Activated T-cell treated with anti-CD3 and anti-CD28 coated beads for 1 hour (primary cell): ENCODE measurements around the gene SIRT6.
"Not testable (repeated sequence)": the region's sequence is repeated elsewhere in the genome, so short reads cannot be mapped to it uniquely, and the experiment has no call there.

Source experiments
- DNase-seq: peaks from one replicate; pipeline ENCODE4 v3.0.0-alpha.2; 2020; ENCODE audit warnings: low read depth

The SIRT6 gene

DNA sequence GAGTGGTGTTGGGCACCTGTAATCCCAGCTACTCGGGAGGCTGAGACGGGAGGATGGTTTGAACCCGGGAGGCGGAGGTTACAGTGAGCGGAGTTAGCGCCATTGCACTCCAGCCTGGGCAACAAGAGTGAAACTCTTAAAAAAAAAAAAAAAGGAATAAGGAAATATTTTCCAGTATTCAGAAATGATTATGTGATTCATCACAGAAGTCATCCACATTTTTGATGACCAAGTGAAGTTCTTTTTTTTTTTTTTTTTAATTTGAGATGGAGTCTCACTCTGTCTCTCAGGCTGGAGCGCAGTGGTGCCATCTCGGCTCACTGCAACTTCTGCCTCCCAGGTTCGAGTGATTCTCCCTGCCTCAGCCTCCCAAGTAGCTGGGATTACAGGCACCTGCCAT, 47.0 kb downstream of the SIRT6 start:
- not testable (repeated sequence) for DNase-seq

DNA sequence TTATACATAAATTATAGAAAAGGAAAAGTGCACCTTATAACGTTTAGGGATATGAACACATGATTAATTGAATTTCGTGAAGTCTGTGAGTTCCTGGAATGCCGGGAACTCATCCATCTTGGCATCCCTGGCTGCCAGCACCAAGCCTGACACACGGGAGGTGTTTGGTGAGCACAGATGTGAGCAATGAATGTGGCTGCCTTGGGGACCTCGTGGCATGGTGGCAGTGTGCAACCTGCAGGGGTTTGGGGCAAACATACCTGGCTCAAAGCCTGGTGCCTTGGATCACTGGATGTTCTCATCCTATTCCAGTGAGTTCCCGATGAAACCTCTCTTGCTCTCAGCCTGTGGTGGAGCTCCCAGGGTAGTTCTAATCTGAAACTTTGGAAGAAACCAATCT, 48.0 kb downstream of the SIRT6 start:
- DNase-seq, result no peak

DNA sequence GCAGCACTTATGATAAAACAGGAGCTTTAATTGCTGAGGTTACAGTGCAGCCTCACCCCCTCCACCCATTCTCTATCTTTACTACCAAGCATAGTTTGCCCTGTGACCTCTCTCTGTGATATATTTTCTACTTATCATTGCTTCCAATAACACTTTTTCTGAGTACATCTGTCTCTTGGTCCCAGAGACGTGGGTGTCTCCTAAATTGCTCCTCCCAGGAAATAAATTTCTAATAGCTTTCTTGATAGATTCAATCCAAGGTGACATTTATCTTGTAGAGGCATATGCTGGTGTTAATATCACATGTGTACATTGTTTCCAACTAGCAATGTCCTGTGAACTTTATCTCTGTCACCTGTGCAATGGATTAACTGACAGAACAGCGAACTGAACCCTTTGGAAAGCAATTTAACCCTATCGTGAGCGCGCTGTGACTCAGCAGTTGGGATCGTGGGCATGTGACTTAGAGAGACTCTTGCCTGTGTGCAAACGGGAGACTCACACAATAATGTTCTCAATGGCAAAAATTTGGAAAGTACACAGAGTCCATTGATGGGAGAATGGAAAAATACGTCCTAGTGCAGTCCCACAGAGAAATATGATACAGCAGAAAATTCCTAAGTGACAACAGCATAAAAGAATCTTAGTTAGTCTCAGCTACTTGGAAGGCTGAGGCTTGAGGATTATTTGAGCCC, 51.5 kb downstream of the SIRT6 start:
- DNase-seq, result no peak

DNA sequence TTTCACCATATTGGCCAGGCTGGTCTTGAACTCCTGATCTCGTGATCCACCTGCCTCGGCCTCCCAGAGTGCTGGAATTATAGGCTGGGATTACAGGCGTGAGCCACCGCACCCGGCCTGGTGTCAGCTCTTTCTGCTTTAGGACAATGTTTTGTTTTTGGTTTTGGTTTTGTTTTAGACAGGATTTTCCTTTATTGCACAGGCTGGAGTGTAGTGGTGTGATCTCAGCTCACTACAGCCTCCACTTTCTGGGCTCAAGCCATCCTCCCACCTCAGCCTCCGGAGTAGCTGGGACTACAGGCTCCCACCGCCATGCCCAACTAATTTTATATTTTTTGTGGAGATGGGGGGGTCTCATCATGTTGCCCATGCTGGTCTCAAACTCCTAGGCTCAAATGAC, 53.3 kb downstream of the SIRT6 start:
- DNase-seq, result not testable (repeated sequence)

DNA sequence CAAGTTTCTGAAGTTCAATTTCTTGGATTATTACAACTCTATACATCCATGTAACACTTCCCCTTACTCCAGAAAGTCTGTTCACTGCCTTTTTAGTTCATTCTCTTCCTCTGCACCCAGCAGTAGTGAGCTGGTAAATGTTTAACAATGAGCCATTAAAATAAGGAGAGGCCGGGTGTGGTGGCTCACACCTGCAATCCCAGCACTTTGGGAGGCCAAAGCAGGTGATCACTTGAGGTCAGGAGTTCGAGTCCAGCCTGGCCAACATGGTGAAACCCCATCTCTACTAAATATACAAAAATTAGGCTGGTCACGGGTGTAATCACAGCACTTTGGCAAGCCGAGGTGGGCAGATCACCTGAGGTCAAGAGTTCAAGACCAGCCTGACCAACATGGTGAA, 55.0 kb downstream of the SIRT6 start:
- not testable (repeated sequence) for DNase-seq

DNA sequence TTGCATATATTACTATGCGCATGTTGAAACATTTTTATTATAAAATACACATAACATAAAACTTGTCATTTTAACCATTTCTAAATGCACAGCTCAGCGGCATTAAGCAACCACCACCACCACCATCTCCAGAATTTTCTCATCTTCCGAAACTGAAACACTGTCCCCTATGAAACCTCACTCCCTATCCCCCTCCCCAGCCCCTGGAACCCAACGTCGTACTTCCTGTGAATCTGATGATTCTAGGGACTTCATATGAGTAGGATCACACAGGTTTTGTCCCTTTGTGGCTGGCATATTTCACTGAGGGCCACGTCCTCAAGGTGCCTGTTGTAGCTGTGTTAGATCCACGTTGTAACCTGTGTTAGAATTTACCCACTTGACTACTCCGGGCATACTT, 57.7 kb downstream of the SIRT6 start:
- DNase-seq, result no peak
